Measurements from ENCODE around the gene LIMK2.

The LIMK2 gene

DNA sequence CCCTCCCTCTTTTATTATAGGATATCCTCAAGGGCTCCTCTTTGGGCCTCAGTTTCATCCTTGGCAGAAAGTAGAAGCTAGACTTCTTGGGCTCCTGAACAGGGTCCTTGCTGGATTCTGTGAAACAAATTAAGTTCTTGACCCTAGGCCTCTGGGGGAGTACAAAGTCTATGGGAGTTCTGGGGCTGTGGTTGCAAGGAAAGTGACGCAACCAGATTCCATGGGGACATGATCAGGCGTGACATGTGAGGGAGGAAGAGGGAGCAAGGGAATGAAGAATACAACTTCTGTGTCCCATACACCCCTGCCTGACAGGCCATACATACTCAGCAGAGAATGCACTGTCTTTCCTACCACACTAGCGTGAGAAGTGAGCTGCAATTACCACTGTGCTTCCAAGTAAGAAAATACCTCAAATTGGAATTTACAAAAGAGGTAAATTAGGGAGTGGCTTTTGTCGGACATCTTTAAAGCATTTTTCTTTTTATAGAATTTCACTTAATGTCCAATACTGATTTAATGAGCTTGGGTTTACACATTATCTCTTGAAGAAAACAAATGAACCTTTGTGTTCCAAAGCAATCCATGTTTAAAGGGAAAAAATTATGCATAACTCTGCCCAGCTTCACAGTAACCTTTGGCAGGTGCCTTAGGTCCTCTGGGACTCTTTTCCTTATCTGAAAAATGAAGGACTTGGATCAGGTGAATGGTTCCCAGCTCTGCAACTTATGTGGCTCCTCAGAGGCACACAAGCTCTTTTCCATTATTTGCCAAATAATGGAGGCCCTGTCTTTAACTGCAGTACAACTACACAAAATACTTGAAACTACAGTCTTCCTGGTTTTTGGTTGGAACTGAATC is 38.9 kb downstream of the LIMK2 start:
- no peak overlapping the region for H3K4me3 ChIP-seq (ENCODE audit: control insufficient read depth, low read depth, low read length)
- TF ChIP-seq CTCF (conservative IDR thresholded peaks at IDR 0.05; ENCODE audit: control insufficient read depth, insufficient read depth, low read depth, low read length): no peak
- no peak for DNase-seq (ENCODE audit: low read depth)

- TF ChIP-seq CTCF (conservative IDR thresholded peaks at IDR 0.05; ENCODE audit: control insufficient read depth, insufficient read depth, low read depth, low read length): no peak
- DNase-seq (ENCODE audit: low read depth): no peak
- H3K4me3 ChIP-seq (ENCODE audit: control insufficient read depth, low read depth, low read length): no peak overlapping the region
Measured at GRCh38 chr22:31253949-31254348, 41.9 kb downstream of the LIMK2 start.

- no peak for DNase-seq (ENCODE audit: low read depth)
- TF ChIP-seq CTCF (conservative IDR thresholded peaks at IDR 0.05; ENCODE audit: control insufficient read depth, insufficient read depth, low read depth, low read length): no peak
- H3K4me3 ChIP-seq (ENCODE audit: control insufficient read depth, low read depth, low read length): no peak overlapping the region
Measured at GRCh38 chr22:31259798-31260473, 47.8 kb downstream of the LIMK2 start.

DNA sequence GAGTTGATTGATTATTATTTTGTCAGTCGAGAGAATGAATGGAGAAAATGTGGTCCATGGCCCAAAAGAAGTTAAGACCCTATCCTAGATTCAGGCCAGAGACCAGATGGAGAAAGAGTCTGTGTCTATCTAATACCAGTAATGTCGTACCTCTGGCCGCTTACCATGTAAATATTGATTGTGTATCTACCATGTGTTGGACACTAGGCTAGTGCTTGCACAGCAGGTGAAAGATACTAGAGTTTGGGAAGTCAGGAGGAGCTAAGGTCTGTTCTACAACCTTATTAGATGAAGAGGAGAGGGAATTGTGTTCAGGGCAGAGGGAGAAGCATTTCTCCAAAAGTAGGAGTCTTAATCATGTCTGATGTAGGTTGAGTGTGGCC is 48.4 kb downstream of the LIMK2 start:
- H3K4me3 ChIP-seq (ENCODE audit: control insufficient read depth, low read depth, low read length): no peak overlapping the region
- no peak for TF ChIP-seq CTCF (conservative IDR thresholded peaks at IDR 0.05; ENCODE audit: control insufficient read depth, insufficient read depth, low read depth, low read length)
- no peak for DNase-seq (ENCODE audit: low read depth)

- DNase-seq (ENCODE audit: low read depth): no peak
- TF ChIP-seq CTCF (conservative IDR thresholded peaks at IDR 0.05; ENCODE audit: control insufficient read depth, insufficient read depth, low read depth, low read length): no peak
- no peak overlapping the region for H3K4me3 ChIP-seq (ENCODE audit: control insufficient read depth, low read depth, low read length)
Measured at GRCh38 chr22:31262312-31263133, 50.4 kb downstream of the LIMK2 start.

- no peak overlapping the region for H3K4me3 ChIP-seq (ENCODE audit: control insufficient read depth, low read depth, low read length)
- no peak for TF ChIP-seq CTCF (conservative IDR thresholded peaks at IDR 0.05; ENCODE audit: control insufficient read depth, insufficient read depth, low read depth, low read length)
- DNase-seq (ENCODE audit: low read depth): no peak
Measured at GRCh38 chr22:31263896-31264640, 52.0 kb downstream of the LIMK2 start.

Measured in fibroblast of mammary gland (primary cell).